Mesothelial cell of epicardium (in vitro differentiated cells): ENCODE results near the gene PACSIN1. TPM values are rescaled to one million over a fixed set of nuclear protein-coding genes. Genes with fewer than 3 reads are reported as not detected.

ENCODE experiments used
- DNase-seq, 2 experiments: peaks; one replicate each; pipeline ENCODE4 v3.0.0; 2021; ENCODE audit warnings: low spot score in 2 of 2; ENCODE audit not compliant: unreplicated experiment in 2 of 2
- H3K27ac Mint-ChIP-seq: 2 replicates; pipeline ENCODE4 v1.8.0; 2021; ENCODE audit warnings: mixed read lengths
- H3K27me3 Mint-ChIP-seq: 2 replicates; pipeline ENCODE4 v1.8.0; 2021; ENCODE audit warnings: low read depth, mixed read lengths
- H3K36me3 Mint-ChIP-seq: 2 replicates; pipeline ENCODE4 v1.8.0; 2021; ENCODE audit warnings: mixed read lengths
- H3K4me1 Mint-ChIP-seq: 2 replicates; pipeline ENCODE4 v1.8.0; 2021; ENCODE audit warnings: mixed read lengths
- H3K4me3 Mint-ChIP-seq: 2 replicates; pipeline ENCODE4 v1.8.0; 2021; ENCODE audit warnings: mild to moderate bottlenecking, moderate library complexity, mixed read lengths
- H3K9me3 Mint-ChIP-seq: 2 replicates; pipeline ENCODE4 v1.8.0; 2021; ENCODE audit warnings: mixed read lengths
- CTCF ChIP-seq: fragments of 200-600 bp; sonication (generic); IDR thresholded peaks from one replicate; pipeline ENCODE4 v1.5.0; 2021; ENCODE audit warnings: antibody characterized with exemption; ENCODE audit not compliant: unreplicated experiment
- total RNA-seq: library from RNA; stranded (reverse); gene quantifications from 3 replicates; pipeline ENCODE4 v1.2.1, GENCODE V29; 2021

The PACSIN1 gene
- total RNA-seq, 1 donor from 2014 or later, result 3.3 TPM

GRCh38 chr6:34531580-34532201 is 65.8 kb downstream of the PACSIN1 start:
- no peak overlapping the region for H3K27ac Mint-ChIP-seq
- H3K4me1 Mint-ChIP-seq, result peaks cover 12% of the 10 kb centered on the region
- H3K9me3 Mint-ChIP-seq, result no peaks in the 10 kb centered on the region
- H3K27me3 Mint-ChIP-seq, result peaks cover 8% of the 10 kb centered on the region
- no peak overlapping the region for H3K4me3 Mint-ChIP-seq
- H3K36me3 Mint-ChIP-seq, result no peaks in the 10 kb centered on the region
- no peak for TF ChIP-seq CTCF
- no peak for DNase-seq

- H3K27ac Mint-ChIP-seq, result no peak overlapping the region
- TF ChIP-seq CTCF, result no peak
- H3K36me3 Mint-ChIP-seq, result no peaks in the 10 kb centered on the region
Measured at GRCh38 chr6:34532230-34532629, 66.4 kb downstream of the PACSIN1 start.

GRCh38 chr6:34534146-34534545 is 68.3 kb downstream of the PACSIN1 start:
- Mint-ChIP-seq H3K36me3 (no peaks in the 10 kb centered on the region), H3K27me3 (peaks cover 3% of the 10 kb centered on the region), H3K27ac (no peak overlapping the region), H3K4me3 (no peak overlapping the region), H3K4me1 (peaks cover 11% of the 10 kb centered on the region), H3K9me3 (no peaks in the 10 kb centered on the region)
- TF ChIP-seq CTCF, result no peak
- DNase-seq, result no peak

More at GRCh38 chr6:34532230-34532629, 66.4 kb downstream of the PACSIN1 start:
- H3K4me1 Mint-ChIP-seq, result peaks cover 14% of the 10 kb centered on the region
- no peak for DNase-seq
- H3K27me3 Mint-ChIP-seq, result peaks cover 8% of the 10 kb centered on the region
- H3K4me3 Mint-ChIP-seq, result no peak overlapping the region
- H3K9me3 Mint-ChIP-seq, result no peaks in the 10 kb centered on the region

GRCh38 chr6:34534656-34535055 is 68.8 kb downstream of the PACSIN1 start:
- H3K4me1 Mint-ChIP-seq, result peaks cover 11% of the 10 kb centered on the region
- H3K27me3 Mint-ChIP-seq, result no peaks in the 10 kb centered on the region
- DNase-seq, result no peak
- no peaks in the 10 kb centered on the region for H3K9me3 Mint-ChIP-seq
- H3K36me3 Mint-ChIP-seq, result no peaks in the 10 kb centered on the region
- H3K4me3 Mint-ChIP-seq, result no peak overlapping the region
- no peak for TF ChIP-seq CTCF
- no peak overlapping the region for H3K27ac Mint-ChIP-seq

- TF ChIP-seq CTCF, result no peak
- Mint-ChIP-seq H3K27me3 (no peaks in the 10 kb centered on the region), H3K27ac (no peak overlapping the region), H3K4me3 (no peak overlapping the region), H3K9me3 (no peaks in the 10 kb centered on the region), H3K4me1 (peaks cover 11% of the 10 kb centered on the region), H3K36me3 (no peaks in the 10 kb centered on the region)
- no peak for DNase-seq
Measured at GRCh38 chr6:34535199-34535598, 69.3 kb downstream of the PACSIN1 start.

- H3K27me3 Mint-ChIP-seq, result no peaks in the 10 kb centered on the region
- H3K4me1 Mint-ChIP-seq, result peaks cover 11% of the 10 kb centered on the region
- no peaks in the 10 kb centered on the region for H3K36me3 Mint-ChIP-seq
- H3K27ac Mint-ChIP-seq, result no peak overlapping the region
- TF ChIP-seq CTCF, result no peak
- H3K9me3 Mint-ChIP-seq, result no peaks in the 10 kb centered on the region
- DNase-seq, result no peak
- H3K4me3 Mint-ChIP-seq, result no peak overlapping the region
Measured at GRCh38 chr6:34535646-34536045, 69.8 kb downstream of the PACSIN1 start.
